HepG2 (cell line): ENCODE measurements around the gene CTSD. TPM values are rescaled to one million over a fixed set of nuclear protein-coding genes. Genes with fewer than 3 reads are reported as not detected.

Experiments used
- ATAD3A ChIP-seq: sonication (generic); formaldehyde crosslinking; IDR thresholded peaks from 2 replicates; pipeline ENCODE4 v1.4.0; 2020; ENCODE audit warnings: missing genetic modification reagents
- BCL6 ChIP-seq: IDR thresholded peaks from 2 replicates; pipeline ENCODE4 v1.6.1; 2016; ENCODE audit warnings: missing genetic modification reagents, missing compliant biosample characterization
- DNMT3B ChIP-seq: conservative IDR thresholded peaks from 2 replicates; pipeline ENCODE4 v1.6.1; 2016; ENCODE audit warnings: missing biosample characterization, control low read depth
- ELF3 ChIP-seq: IDR thresholded peaks from 2 replicates; pipeline ENCODE4 v1.6.1; 2016; ENCODE audit warnings: missing genetic modification reagents, missing compliant biosample characterization
- FOXA3 ChIP-seq: IDR thresholded peaks from 2 replicates; pipeline ENCODE4 v1.6.1; 2016; ENCODE audit warnings: missing genetic modification reagents, missing compliant biosample characterization
- KLF6 ChIP-seq: IDR thresholded peaks from 2 replicates; pipeline ENCODE4 v1.8.0; 2016; ENCODE audit warnings: missing biosample characterization, missing genetic modification reagents
- NCOA2 ChIP-seq: sonication (generic); formaldehyde crosslinking; IDR thresholded peaks from 2 replicates; pipeline ENCODE4 v1.8.0; 2022; ENCODE audit warnings: inconsistent platforms
- NFRKB ChIP-seq: fragments of 450-650 bp; IDR thresholded peaks from 2 replicates; pipeline ENCODE4 v1.6.1; 2017
- SAP130 ChIP-seq: IDR thresholded peaks from 2 replicates; pipeline ENCODE4 v1.6.1; 2016; ENCODE audit warnings: low read depth
- SMAD3 ChIP-seq: sonication (generic); formaldehyde crosslinking; IDR thresholded peaks from 2 replicates; pipeline ENCODE4 v1.4.0; 2020; ENCODE audit warnings: missing genetic modification reagents
- SOX5 ChIP-seq: IDR thresholded peaks from 2 replicates; pipeline ENCODE4 v1.6.1; 2016; ENCODE audit warnings: borderline replicate concordance
- SPEN ChIP-seq: sonication (generic); formaldehyde crosslinking; IDR thresholded peaks from 2 replicates; pipeline ENCODE4 v1.5.1; 2020; ENCODE audit warnings: low read depth, mild to moderate bottlenecking, missing genetic modification reagents
- TAF1 ChIP-seq: sonication (generic); formaldehyde crosslinking; IDR thresholded peaks from 2 replicates; pipeline ENCODE4 v1.4.0; 2020; ENCODE audit warnings: missing genetic modification reagents
- ZNF263 ChIP-seq: sonication (generic); formaldehyde crosslinking; IDR thresholded peaks from 2 replicates; pipeline ENCODE4 v1.4.0; 2020; ENCODE audit warnings: missing genetic modification reagents
- ZNF432 ChIP-seq: sonication (generic); formaldehyde crosslinking; IDR thresholded peaks from 2 replicates; pipeline ENCODE4 v1.5.0; 2020; ENCODE audit warnings: missing genetic modification reagents, mild to moderate bottlenecking, borderline replicate concordance
- ZNF775 ChIP-seq: sonication (generic); formaldehyde crosslinking; IDR thresholded peaks from 2 replicates; pipeline ENCODE4 v1.4.0; 2020; ENCODE audit warnings: missing genetic modification reagents, mild to moderate bottlenecking, moderate library complexity, borderline replicate concordance
- ZNF782 ChIP-seq: sonication (generic); formaldehyde crosslinking; IDR thresholded peaks from 2 replicates; pipeline ENCODE4 v1.4.0; 2020; ENCODE audit warnings: missing genetic modification reagents, mild to moderate bottlenecking, borderline replicate concordance
- polyA plus RNA-seq, 8 experiments: library from polyadenylated mRNA; depleted of rRNA in 3 of 8; stranded (reverse) in 7 of 8; unstranded in 1 of 8; fragments of >200 nt; fragmentation: Illumina TruSeq in 4 of 8; extraction: Trizol in 4 of 8; gene quantifications; 2 replicates each; pipeline versions ENCODE4 v1.2.1 to v1.2.3, GENCODE V29; 2011 to 2016; ENCODE audit warnings: low read depth in 4 of 8, missing spikeins in 1 of 8, mixed read lengths in 1 of 8; ENCODE audit not compliant: insufficient read depth in 1 of 8
- total RNA-seq, 5 experiments: library from RNA; depleted of rRNA; stranded (reverse); fragments of >200 nt; fragmentation: Illumina TruSeq; extraction: Trizol; gene quantifications; 2 replicates each; pipeline ENCODE4 v1.2.3, GENCODE V29; 2016; ENCODE audit warnings: low read depth in 1 of 5
- TF ChIP-seq, protein P1 (sequence below): sonication (generic); formaldehyde crosslinking; IDR thresholded peaks from 2 replicates; pipeline ENCODE4 v1.5.0; 2020; ENCODE audit warnings: missing genetic modification reagents, mild to moderate bottlenecking, borderline replicate concordance
- TF ChIP-seq, protein P2 (sequence below): IDR thresholded peaks from 2 replicates; pipeline ENCODE4 v1.6.1; 2016; ENCODE audit warnings: mild to moderate bottlenecking
- TF ChIP-seq, protein P3 (sequence below): sonication (generic); formaldehyde crosslinking; IDR thresholded peaks from 2 replicates; pipeline ENCODE4 v1.8.1; 2023; ENCODE audit warnings: mild to moderate bottlenecking, missing genetic modification reagents
- TF ChIP-seq, protein P4 (sequence below): IDR thresholded peaks from 2 replicates; pipeline ENCODE4 v1.6.1; 2016
- TF ChIP-seq, protein P5 (sequence below): sonication (generic); formaldehyde crosslinking; IDR thresholded peaks from 2 replicates; pipeline ENCODE4 v1.4.0; 2020; ENCODE audit warnings: missing genetic modification reagents

The CTSD gene
- total and polyA plus RNA-seq, 2 of the 13 experiments (the other 11 are each of a cell fraction or from before 2014, with no cell fraction given) = 143 to 230 TPM

DNA sequence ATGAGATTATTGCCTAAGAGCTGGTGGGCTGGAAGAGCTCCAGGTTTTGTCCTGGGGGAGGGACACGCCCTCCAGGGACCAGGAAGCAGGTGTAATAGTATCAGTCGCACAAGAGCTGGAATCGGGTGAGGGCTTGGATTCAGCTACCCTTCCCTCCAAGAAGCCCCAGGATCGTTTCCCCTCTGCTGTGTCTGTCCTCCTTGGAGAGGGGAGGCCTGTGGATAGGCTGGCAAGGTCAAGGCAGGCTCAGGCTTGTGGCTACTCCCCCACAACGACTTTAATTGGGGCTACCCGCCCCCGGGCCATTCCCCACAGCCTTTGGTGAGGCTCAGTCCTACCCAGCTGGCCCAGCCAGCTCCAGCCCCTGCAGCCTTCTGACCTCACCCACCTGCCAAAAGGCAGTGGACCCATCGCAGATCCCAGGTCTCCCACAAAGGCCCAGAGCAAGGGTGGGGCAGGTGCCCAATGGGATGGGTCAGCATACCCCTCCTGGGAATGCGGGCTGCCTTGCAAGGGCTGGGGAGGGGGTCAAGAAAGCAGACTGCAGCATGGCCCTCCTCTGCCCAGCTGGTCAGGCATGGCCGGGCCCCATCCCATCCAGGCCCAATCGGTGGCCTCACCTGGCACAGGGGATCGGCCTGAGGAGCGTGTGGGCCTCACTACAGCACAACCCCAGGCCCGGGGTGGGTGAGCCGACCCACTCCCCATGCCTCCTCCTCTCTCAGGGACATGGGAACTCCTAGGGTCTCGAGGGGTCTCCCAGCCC lies 1.0 kb downstream of the CTSD start (continued):
- TF ChIP-seq ZNF432 (CRISPR knock-in tag) (no peak), NCOA2 (CRISPR knock-in tag) (no peak), TAF1 (CRISPR knock-in tag) (peak; percentile 52; the same call in 1 of the 2 replicates), ELF3 (CRISPR knock-in tag) (peak; percentile 96), KLF6 (CRISPR knock-in tag) (0 out of 2 replicates have a peak, but pooled peaks have one; percentile 30), BCL6 (CRISPR knock-in tag) (peak; percentile 55), ATAD3A (no peak), SAP130 (CRISPR knock-in tag) (peak; percentile 93), NFRKB (no peak), ZNF263 (no peak), SMAD3 (CRISPR knock-in tag) (0 out of 2 replicates have a peak, but pooled peaks have one; percentile 38), DNMT3B (0 out of 2 replicates have a peak, but pooled peaks have one; percentile 54), SPEN (0 out of 2 replicates have a peak, but pooled peaks have one; percentile 21), FOXA3 (CRISPR knock-in tag) (0 out of 2 replicates have a peak, but pooled peaks have one; percentile 24), ZNF775 (no peak), SOX5 (CRISPR knock-in tag) (peak; percentile 71), ZNF782 (CRISPR knock-in tag) (0 out of 2 replicates have a peak, but pooled peaks have one; percentile 59)
- TF ChIP-seq, protein P1, sequence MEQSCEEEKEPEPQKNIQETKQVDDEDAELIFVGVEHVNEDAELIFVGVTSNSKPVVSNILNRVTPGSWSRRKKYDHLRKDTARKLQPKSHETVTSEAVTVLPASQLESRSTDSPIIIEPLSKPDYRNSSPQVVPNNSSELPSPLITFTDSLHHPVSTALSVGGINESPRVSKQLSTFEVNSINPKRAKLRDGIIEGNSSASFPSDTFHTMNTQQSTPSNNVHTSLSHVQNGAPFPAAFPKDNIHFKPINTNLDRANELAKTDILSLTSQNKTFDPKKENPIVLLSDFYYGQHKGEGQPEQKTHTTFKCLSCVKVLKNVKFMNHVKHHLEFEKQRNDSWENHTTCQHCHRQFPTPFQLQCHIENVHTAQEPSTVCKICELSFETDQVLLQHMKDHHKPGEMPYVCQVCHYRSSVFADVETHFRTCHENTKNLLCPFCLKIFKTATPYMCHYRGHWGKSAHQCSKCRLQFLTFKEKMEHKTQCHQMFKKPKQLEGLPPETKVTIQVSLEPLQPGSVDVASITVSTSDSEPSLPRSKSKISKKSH = no peak
- TF ChIP-seq, protein P2, sequence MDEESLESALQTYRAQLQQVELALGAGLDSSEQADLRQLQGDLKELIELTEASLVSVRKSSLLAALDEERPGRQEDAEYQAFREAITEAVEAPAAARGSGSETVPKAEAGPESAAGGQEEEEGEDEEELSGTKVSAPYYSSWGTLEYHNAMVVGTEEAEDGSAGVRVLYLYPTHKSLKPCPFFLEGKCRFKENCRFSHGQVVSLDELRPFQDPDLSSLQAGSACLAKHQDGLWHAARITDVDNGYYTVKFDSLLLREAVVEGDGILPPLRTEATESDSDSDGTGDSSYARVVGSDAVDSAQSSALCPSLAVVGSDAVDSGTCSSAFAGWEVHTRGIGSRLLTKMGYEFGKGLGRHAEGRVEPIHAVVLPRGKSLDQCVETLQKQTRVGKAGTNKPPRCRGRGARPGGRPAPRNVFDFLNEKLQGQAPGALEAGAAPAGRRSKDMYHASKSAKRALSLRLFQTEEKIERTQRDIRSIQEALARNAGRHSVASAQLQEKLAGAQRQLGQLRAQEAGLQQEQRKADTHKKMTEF (CRISPR knock-in tag) = 0 out of 2 replicates have a peak, but pooled peaks have one; percentile 34
- TF ChIP-seq, protein P3, sequence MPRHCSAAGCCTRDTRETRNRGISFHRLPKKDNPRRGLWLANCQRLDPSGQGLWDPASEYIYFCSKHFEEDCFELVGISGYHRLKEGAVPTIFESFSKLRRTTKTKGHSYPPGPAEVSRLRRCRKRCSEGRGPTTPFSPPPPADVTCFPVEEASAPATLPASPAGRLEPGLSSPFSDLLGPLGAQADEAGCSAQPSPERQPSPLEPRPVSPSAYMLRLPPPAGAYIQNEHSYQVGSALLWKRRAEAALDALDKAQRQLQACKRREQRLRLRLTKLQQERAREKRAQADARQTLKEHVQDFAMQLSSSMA = 0 out of 2 replicates have a peak, but pooled peaks have one; percentile 14
- TF ChIP-seq, protein P4, sequence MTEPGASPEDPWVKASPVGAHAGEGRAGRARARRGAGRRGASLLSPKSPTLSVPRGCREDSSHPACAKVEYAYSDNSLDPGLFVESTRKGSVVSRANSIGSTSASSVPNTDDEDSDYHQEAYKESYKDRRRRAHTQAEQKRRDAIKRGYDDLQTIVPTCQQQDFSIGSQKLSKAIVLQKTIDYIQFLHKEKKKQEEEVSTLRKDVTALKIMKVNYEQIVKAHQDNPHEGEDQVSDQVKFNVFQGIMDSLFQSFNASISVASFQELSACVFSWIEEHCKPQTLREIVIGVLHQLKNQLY (CRISPR knock-in tag) = peak; percentile 52; the same call in 1 of the 2 replicates
- TF ChIP-seq, protein P5, sequence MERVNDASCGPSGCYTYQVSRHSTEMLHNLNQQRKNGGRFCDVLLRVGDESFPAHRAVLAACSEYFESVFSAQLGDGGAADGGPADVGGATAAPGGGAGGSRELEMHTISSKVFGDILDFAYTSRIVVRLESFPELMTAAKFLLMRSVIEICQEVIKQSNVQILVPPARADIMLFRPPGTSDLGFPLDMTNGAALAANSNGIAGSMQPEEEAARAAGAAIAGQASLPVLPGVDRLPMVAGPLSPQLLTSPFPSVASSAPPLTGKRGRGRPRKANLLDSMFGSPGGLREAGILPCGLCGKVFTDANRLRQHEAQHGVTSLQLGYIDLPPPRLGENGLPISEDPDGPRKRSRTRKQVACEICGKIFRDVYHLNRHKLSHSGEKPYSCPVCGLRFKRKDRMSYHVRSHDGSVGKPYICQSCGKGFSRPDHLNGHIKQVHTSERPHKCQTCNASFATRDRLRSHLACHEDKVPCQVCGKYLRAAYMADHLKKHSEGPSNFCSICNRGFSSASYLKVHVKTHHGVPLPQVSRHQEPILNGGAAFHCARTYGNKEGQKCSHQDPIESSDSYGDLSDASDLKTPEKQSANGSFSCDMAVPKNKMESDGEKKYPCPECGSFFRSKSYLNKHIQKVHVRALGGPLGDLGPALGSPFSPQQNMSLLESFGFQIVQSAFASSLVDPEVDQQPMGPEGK (CRISPR knock-in tag) = peak; percentile 98
